ENCODE results near the gene NGRN.

Gene NGRN

DNA sequence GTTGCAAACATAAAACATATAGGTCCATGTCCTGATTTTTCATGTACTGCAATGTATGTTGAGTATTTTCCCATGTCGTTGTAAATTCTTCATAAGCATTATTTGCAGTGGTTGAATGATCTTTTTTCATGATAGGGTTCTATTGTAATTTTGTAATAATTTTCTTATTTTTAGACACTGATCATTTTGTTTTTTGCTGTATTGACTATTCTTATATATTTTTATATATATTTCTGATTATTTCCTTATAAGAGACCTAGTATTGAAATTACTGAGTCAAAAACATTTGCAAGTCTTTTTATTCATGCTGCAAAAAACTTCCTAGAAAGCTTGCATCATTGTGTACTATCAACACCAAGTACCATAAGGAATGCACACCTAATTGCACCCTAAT, 55.4 kb downstream of the NGRN start:
- H3K9me3 ChIP-seq = no peaks in the 10 kb centered on the region
- TF ChIP-seq, protein P1, sequence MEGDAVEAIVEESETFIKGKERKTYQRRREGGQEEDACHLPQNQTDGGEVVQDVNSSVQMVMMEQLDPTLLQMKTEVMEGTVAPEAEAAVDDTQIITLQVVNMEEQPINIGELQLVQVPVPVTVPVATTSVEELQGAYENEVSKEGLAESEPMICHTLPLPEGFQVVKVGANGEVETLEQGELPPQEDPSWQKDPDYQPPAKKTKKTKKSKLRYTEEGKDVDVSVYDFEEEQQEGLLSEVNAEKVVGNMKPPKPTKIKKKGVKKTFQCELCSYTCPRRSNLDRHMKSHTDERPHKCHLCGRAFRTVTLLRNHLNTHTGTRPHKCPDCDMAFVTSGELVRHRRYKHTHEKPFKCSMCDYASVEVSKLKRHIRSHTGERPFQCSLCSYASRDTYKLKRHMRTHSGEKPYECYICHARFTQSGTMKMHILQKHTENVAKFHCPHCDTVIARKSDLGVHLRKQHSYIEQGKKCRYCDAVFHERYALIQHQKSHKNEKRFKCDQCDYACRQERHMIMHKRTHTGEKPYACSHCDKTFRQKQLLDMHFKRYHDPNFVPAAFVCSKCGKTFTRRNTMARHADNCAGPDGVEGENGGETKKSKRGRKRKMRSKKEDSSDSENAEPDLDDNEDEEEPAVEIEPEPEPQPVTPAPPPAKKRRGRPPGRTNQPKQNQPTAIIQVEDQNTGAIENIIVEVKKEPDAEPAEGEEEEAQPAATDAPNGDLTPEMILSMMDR (IDR thresholded peaks at IDR 0.05) = no peak
- DNase-seq = no peak
- intact Hi-C loops (cut with DNase I; ENCODE audit: low total_unique reads) = no loop called here
- H3K27ac ChIP-seq = peak overlapping the region; percentile 66 to 77
- H3K27me3 ChIP-seq = no peaks in the 10 kb centered on the region
- peaks cover 0 to 42% (median 13%) of the 10 kb centered on the region in 4 donors for H3K4me1 ChIP-seq
- no peaks in the 10 kb centered on the region for H3K36me3 ChIP-seq
- H3K4me3 ChIP-seq = no peak overlapping the region
